SU-DHL-6 (cell line): ENCODE measurements around the gene COG5.

Experiments
- CTCF ChIP-seq: fragments of 200-600 bp; sonication (generic); IDR thresholded peaks from one replicate; pipeline ENCODE4 v1.5.1; 2017; ENCODE audit warnings: antibody characterized with exemption, mild to moderate bottlenecking, low read length, moderate library complexity; ENCODE audit not compliant: insufficient read depth, poor library complexity, severe bottlenecking
- EZH2phosphoT487 ChIP-seq: fragments of 200-600 bp; sonication (generic), shearing (Covaris generic); conservative IDR thresholded peaks from 2 replicates; pipeline ENCODE4 v1.6.1; 2018; ENCODE audit warnings: mild to moderate bottlenecking, antibody characterized with exemption, low read length, moderate library complexity, mixed read lengths

- TF ChIP-seq CTCF (no peak), EZH2phosphoT487 (no peak)
These were observed 210.0 kb downstream of the COG5 start for GRCh38 chr7:107353701-107354100.
